Ovary (tissue), 9 donors: Measurements from ENCODE around the gene CHRM4. TPM values are rescaled to one million over a fixed set of nuclear protein-coding genes. Genes with fewer than 3 reads are reported as not detected.

Source experiments
- DNase-seq, 5 donors: peaks; one replicate each; pipeline ENCODE4 v3.0.0-alpha.2; 2019 to 2020
- H3K27ac ChIP-seq, 2 donors: fragments of 200-600 bp; one replicate each; pipeline versions ENCODE4 v1.5.1 to v1.8.0; 2019 to 2022
- H3K27me3 ChIP-seq: fragments of 200-600 bp; one replicate; pipeline ENCODE4 v1.8.0; 2022
- H3K36me3 ChIP-seq: fragments of 200-600 bp; sonication (generic); one replicate; pipeline ENCODE4 v1.5.1; 2019
- H3K4me1 ChIP-seq: one replicate; pipeline ENCODE4 v1.8.1; 2013; ENCODE audit warnings: mild to moderate bottlenecking, moderate library complexity; ENCODE audit not compliant: insufficient read depth
- H3K4me3 ChIP-seq: fragments of 200-600 bp; sonication (generic); one replicate; pipeline ENCODE4 v1.5.1; 2017
- H3K9me3 ChIP-seq, 2 donors: fragments of 200-600 bp in 1 of 2; sonication (generic) in 1 of 2; one replicate each; pipeline versions ENCODE4 v1.5.1 to v1.8.1; 2013 to 2019; ENCODE audit warnings: mild to moderate bottlenecking in 1 of 2, moderate library complexity in 1 of 2
- CTCF ChIP-seq, 3 donors: fragments of 450-650 bp in 2 of 3; fragments of 200-600 bp in 1 of 3; IDR thresholded peaks; one replicate each; pipeline versions ENCODE4 v1.5.1 to v1.8.0; 2016 to 2022; ENCODE audit warnings: antibody characterized with exemption in 3 of 3, mild to moderate bottlenecking in 1 of 3
- EP300 ChIP-seq: sonication (generic); formaldehyde crosslinking; IDR thresholded peaks from one replicate; pipeline ENCODE4 v1.6.1; 2017; ENCODE audit warnings: antibody characterized with exemption
- POLR2A ChIP-seq: fragments of 450-650 bp; IDR thresholded peaks from one replicate; pipeline ENCODE4 v1.6.1; 2017; ENCODE audit warnings: antibody characterized with exemption, mild to moderate bottlenecking, moderate library complexity
- WGBS, 3 donors: extraction: QIAGEN DNeasy Blood & Tissue Kit in 1 of 3; methylation state at CpG; one replicate each; pipeline versions ENCODE4 v1.1.5 to v1.1.7; 2013 to 2017; 5-methylcytosine and 5-hydroxymethylcytosine counted together
- intact Hi-C, 4 donors: fragments of 100-400 bp; cut with DNase I; formaldehyde crosslinking; loops; one replicate each; pipeline versions ENCODE4 v1.11.0 to v1.15.1; 2022 to 2023
- polyA plus RNA-seq, 2 donors: library from polyadenylated mRNA; stranded (reverse); fragments of 200-250 nt in 1 of 2; fragments of 350-450 nt in 1 of 2; fragmentation: Illumina TruSeq in 1 of 2; extraction: RNeasy Lipid Tissue Mini Kit (QIAGEN cat#74804) in 1 of 2; gene quantifications; one replicate each; pipeline ENCODE4 v1.2.3, GENCODE V29; 2013 to 2014
- total RNA-seq, 7 donors: library from RNA; depleted of rRNA in 2 of 7; stranded (reverse); fragments of >200 nt in 2 of 7; fragmentation: NEBNext Ultra II Directional in 3 of 7; extraction: Animal tissue kit (Norgen Biotek cat#: 25700) in 3 of 7; gene quantifications; one replicate each; pipeline versions ENCODE4 v1.1.0 to v1.2.4, GENCODE V29; 2016 to 2023
- donor health status: DM: no; HTN: no; CAD: no; lungs with moderate emphysema.
- donor health status: DM: no; HTN: no; CAD: no.
- donor health status: Bipolar disorder and iron deficiency.
- donor health status: DM: yes; HTN: yes; CAD: no.
- donor health status: DM: no; HTN: no; CAD: no.
- donor health status: DM: yes; HTN: yes; CAD: no.

CHRM4 gene
- total and polyA plus RNA-seq, 9 donors: 0.16 to 0.42 (median 0.21) TPM; not detected in 3

- H3K27me3 ChIP-seq: peaks cover 2% of the 10 kb centered on the region
- 81 to 86% (median 84%) methylated on average over 12 of the region's 12 CpGs for WGBS, 3 donors
- no peaks in the 10 kb centered on the region for H3K36me3 ChIP-seq
- intact Hi-C loops: loop anchor here in 2 of 4 donors (10.0 kb wide), 1 partner anchor 231 kb away; the partner anchor contains the start of genes ATG13 (in 2 of the 2) and HARBI1 (in 2 of the 2)
- DNase-seq: no peak
- no peak for TF ChIP-seq CTCF (IDR thresholded peaks at IDR 0.05)
- H3K4me1 ChIP-seq: peaks cover 7% of the 10 kb centered on the region
- no peak overlapping the region for H3K4me3 ChIP-seq
- no peaks in the 10 kb centered on the region for H3K9me3 ChIP-seq
- H3K27ac ChIP-seq: no peak overlapping the region
Measured at GRCh38 chr11:46383974-46384701, 7.4 kb downstream of the CHRM4 start.

GRCh38 chr11:46383404-46383758, 8.2 kb downstream of the CHRM4 start:
- H3K27ac ChIP-seq: no peak overlapping the region
- no peaks in the 10 kb centered on the region for H3K9me3 ChIP-seq
- H3K4me1 ChIP-seq: peaks cover 6% of the 10 kb centered on the region
- TF ChIP-seq EP300 (no peak), CTCF (IDR thresholded peaks at IDR 0.05) (no peak), POLR2A (no peak)
- DNase-seq: no peak
- H3K4me3 ChIP-seq: no peak overlapping the region
- 68 to 79% (median 72%) methylated on average over 7 of the region's 7 CpGs for WGBS, 3 donors
- intact Hi-C loops: loop anchor here in 2 of 4 donors (10.0 kb wide), 1 partner anchor 231 kb away; the partner anchor contains the start of genes ATG13 (in 2 of the 2) and HARBI1 (in 2 of the 2)
- peaks cover 2% of the 10 kb centered on the region for H3K27me3 ChIP-seq
- H3K36me3 ChIP-seq: no peaks in the 10 kb centered on the region

GRCh38 chr11:46382646-46383403, 8.8 kb downstream of the CHRM4 start:
- Histone ChIP-seq H3K27ac (peak overlapping the region in 1 of 2 donors; percentile 98), H3K9me3 (no peaks in the 10 kb centered on the region), H3K36me3 (no peaks in the 10 kb centered on the region), H3K27me3 (peaks cover 2% of the 10 kb centered on the region), H3K4me3 (peak overlapping the region; percentile 73), H3K4me1 (peaks cover 6% of the 10 kb centered on the region)
- intact Hi-C loops: loop anchor here in 2 of 4 donors (10.0 kb wide), 1 partner anchor 232 kb away; the partner anchor contains the start of genes ATG13 (in 2 of the 2) and HARBI1 (in 2 of the 2)
- WGBS, 3 donors: 35 to 42% (median 41%) methylated on average over 15 to 18 of the region's 18 CpGs
- TF ChIP-seq EP300: no peak
- TF ChIP-seq POLR2A: no peak
- TF ChIP-seq CTCF (IDR thresholded peaks at IDR 0.05): peak in 2 of 3 donors; percentile 23 to 36
- DNase-seq: no peak

- no peak for TF ChIP-seq CTCF (IDR thresholded peaks at IDR 0.05)
- TF ChIP-seq POLR2A: no peak
- TF ChIP-seq EP300: no peak
Measured at GRCh38 chr11:46381819-46382645, 9.5 kb downstream of the CHRM4 start.

More at GRCh38 chr11:46381819-46382645, 9.5 kb downstream of the CHRM4 start:
- peak in 4 of 5 donors; percentile 56 to 73 (median 66) for DNase-seq
- no peaks in the 10 kb centered on the region for H3K9me3 ChIP-seq
- H3K4me3 ChIP-seq: peak overlapping the region; percentile 73
- peaks cover 6% of the 10 kb centered on the region for H3K4me1 ChIP-seq
- intact Hi-C loops: loop anchor here in 2 of 4 donors (10.0 kb wide), 1 partner anchor 233 kb away; the partner anchor contains the start of genes ATG13 (in 2 of the 2) and HARBI1 (in 2 of the 2)
- 1 to 3% (median 3%) methylated on average over 58 to 66 of the region's 66 CpGs for WGBS, 3 donors
- no peaks in the 10 kb centered on the region for H3K36me3 ChIP-seq
- H3K27me3 ChIP-seq: peaks cover 2% of the 10 kb centered on the region
- H3K27ac ChIP-seq: peak overlapping the region; percentile 88 to 98
